ENCODE measurements around the gene BANF2. TPM values are rescaled to one million over a fixed set of nuclear protein-coding genes. Genes with fewer than 3 reads are reported as not detected.
"Not testable (repeated sequence)": the region's sequence is repeated elsewhere in the genome, so short reads cannot be mapped to it uniquely, and the experiment has no call there.

BANF2 gene
- total RNA-seq, 2 donors from 2014 or later = 1.9 TPM; not detected in 1

GRCh38 chr20:17771206-17772004 is 71.6 kb downstream of the BANF2 start:
- no peak overlapping the region for H3K27ac ChIP-seq
- WGBS = 50% methylated on average over 19 of the region's 19 CpGs
- no peaks in the 10 kb centered on the region for H3K36me3 ChIP-seq
- no peak for TF ChIP-seq POLR2AphosphoS5 (IDR thresholded peaks at IDR 0.05)
- TF ChIP-seq POLR2A (IDR thresholded peaks at IDR 0.05) = no peak
- TF ChIP-seq CTCF (IDR thresholded peaks at IDR 0.05) = no peak
- no peaks in the 10 kb centered on the region for H3K9me3 ChIP-seq
- no peak overlapping the region for H3K4me3 ChIP-seq
- no peaks in the 10 kb centered on the region for H3K27me3 ChIP-seq (replicated peaks; ENCODE audit: insufficient read depth)
- no peak for DNase-seq (ENCODE audit: low spot score)
- no peaks in the 10 kb centered on the region for H3K4me1 ChIP-seq (replicated peaks)
- intact Hi-C loops (cut with DNase I) = no loop called here

- no peak for TF ChIP-seq POLR2AphosphoS5 (IDR thresholded peaks at IDR 0.05)
- no peak for TF ChIP-seq CTCF (IDR thresholded peaks at IDR 0.05)
- TF ChIP-seq POLR2A (IDR thresholded peaks at IDR 0.05) = no peak
- no peaks in the 10 kb centered on the region for H3K27me3 ChIP-seq (replicated peaks; ENCODE audit: insufficient read depth)
- no peak for DNase-seq (ENCODE audit: low spot score)
- WGBS = 39% methylated on average over 3 of the region's 3 CpGs
- H3K4me1 ChIP-seq (replicated peaks) = no peaks in the 10 kb centered on the region
- no peaks in the 10 kb centered on the region for H3K9me3 ChIP-seq
- H3K27ac ChIP-seq = no peak overlapping the region
- H3K4me3 ChIP-seq = no peak overlapping the region
- no peaks in the 10 kb centered on the region for H3K36me3 ChIP-seq
- intact Hi-C loops (cut with DNase I) = no loop called here
Observed at GRCh38 chr20:17772005-17772343, 72.2 kb downstream of the BANF2 start.

GRCh38 chr20:17773619-17774018 is 73.9 kb downstream of the BANF2 start:
- intact Hi-C loops (cut with DNase I) = no loop called here
- Histone ChIP-seq H3K27ac (no peak overlapping the region), H3K4me3 (no peak overlapping the region), H3K4me1 (replicated peaks) (no peaks in the 10 kb centered on the region), H3K27me3 (replicated peaks; ENCODE audit: insufficient read depth) (no peaks in the 10 kb centered on the region), H3K36me3 (no peaks in the 10 kb centered on the region), H3K9me3 (no peaks in the 10 kb centered on the region)
- WGBS = 96% methylated on average over 6 of the region's 6 CpGs
- DNase-seq (ENCODE audit: low spot score) = no peak
- TF ChIP-seq POLR2AphosphoS5 (IDR thresholded peaks at IDR 0.05) (no peak), CTCF (IDR thresholded peaks at IDR 0.05) (no peak), POLR2A (IDR thresholded peaks at IDR 0.05) (no peak)

GRCh38 chr20:17775600-17775999 is 75.8 kb downstream of the BANF2 start:
- intact Hi-C loops (cut with DNase I) = no loop called here
- WGBS = 88% methylated on average over 5 of the region's 5 CpGs
- no peak for DNase-seq (ENCODE audit: low spot score)
- Histone ChIP-seq H3K27me3 (replicated peaks; ENCODE audit: insufficient read depth) (no peaks in the 10 kb centered on the region), H3K4me1 (replicated peaks) (no peaks in the 10 kb centered on the region), H3K4me3 (no peak overlapping the region), H3K9me3 (no peaks in the 10 kb centered on the region), H3K27ac (no peak overlapping the region), H3K36me3 (no peaks in the 10 kb centered on the region)
- TF ChIP-seq POLR2A (IDR thresholded peaks at IDR 0.05) (no peak), POLR2AphosphoS5 (IDR thresholded peaks at IDR 0.05) (no peak), CTCF (IDR thresholded peaks at IDR 0.05) (no peak)

- no peaks in the 10 kb centered on the region for H3K4me1 ChIP-seq (replicated peaks)
- intact Hi-C loops (cut with DNase I) = no loop called here
- TF ChIP-seq CTCF (IDR thresholded peaks at IDR 0.05) (no peak), POLR2AphosphoS5 (IDR thresholded peaks at IDR 0.05) (no peak), POLR2A (IDR thresholded peaks at IDR 0.05) (no peak)
- DNase-seq (ENCODE audit: low spot score) = no peak
- H3K9me3 ChIP-seq = no peaks in the 10 kb centered on the region
- no peaks in the 10 kb centered on the region for H3K36me3 ChIP-seq
- WGBS = 67% methylated on average over 2 of the region's 2 CpGs
- no peak overlapping the region for H3K27ac ChIP-seq
- no peaks in the 10 kb centered on the region for H3K27me3 ChIP-seq (replicated peaks; ENCODE audit: insufficient read depth)
- H3K4me3 ChIP-seq = no peak overlapping the region
Observed at GRCh38 chr20:17776551-17776950, 76.8 kb downstream of the BANF2 start.

GRCh38 chr20:17779011-17779410 is 79.2 kb downstream of the BANF2 start:
- H3K36me3 ChIP-seq; H3K27ac ChIP-seq; H3K4me3 ChIP-seq; DNase-seq (ENCODE audit: low spot score); intact Hi-C loops (cut with DNase I); H3K4me1 ChIP-seq (replicated peaks); H3K9me3 ChIP-seq; H3K27me3 ChIP-seq (replicated peaks; ENCODE audit: insufficient read depth): not testable (repeated sequence)
- 92% methylated on average over 29 of the region's 32 CpGs for WGBS

All from prostate gland (tissue), 2 donors.